Keratinocyte (primary cell): ENCODE data around the gene NIPBL. TPM values are rescaled to one million over a fixed set of nuclear protein-coding genes. Genes with fewer than 3 reads are reported as not detected.

Experiments
- DNase-seq: peaks from one replicate; pipeline ENCODE4 v3.0.0-alpha.2; 2011; ENCODE audit warnings: low read depth, missing footprints, low spot score
- FAIRE-seq: peaks from 2 replicates; lab custom pipeline; 2011; peaks lifted over from hg19 to GRCh38; lab: Jason Lieb, UNC
- H2AFZ ChIP-seq: 2 replicates; pipeline ENCODE4 v1.6.0; 2012; ENCODE audit warnings: low read length, control low read depth, inconsistent platforms; ENCODE audit not compliant: control insufficient read depth
- H3K27ac ChIP-seq: 2 replicates; pipeline ENCODE4 v1.5.1; 2011; ENCODE audit warnings: low read length; ENCODE audit not compliant: control insufficient read depth, insufficient read depth
- H3K27me3 ChIP-seq: 3 replicates; pipeline ENCODE4 v1.6.0; 2011; ENCODE audit warnings: low read length; ENCODE audit not compliant: control insufficient read depth, insufficient read depth; ENCODE audit errors: extremely low read depth
- H3K36me3 ChIP-seq, 2 experiments: 2 replicates in 1 of 2; 3 replicates in 1 of 2; pipeline ENCODE4 v1.5.1; 2011; ENCODE audit warnings: low read length in 2 of 2, mild to moderate bottlenecking in 1 of 2; ENCODE audit not compliant: control insufficient read depth in 2 of 2, insufficient read depth in 2 of 2; ENCODE audit errors: extremely low read depth in 1 of 2
- H3K4me1 ChIP-seq: 3 replicates; pipeline ENCODE4 v1.5.1; 2011; ENCODE audit warnings: low read length; ENCODE audit not compliant: control insufficient read depth, insufficient read depth; ENCODE audit errors: extremely low read depth
- H3K4me2 ChIP-seq: 3 replicates; pipeline ENCODE4 v1.6.0; 2011; ENCODE audit warnings: low read depth, low read length; ENCODE audit not compliant: control insufficient read depth, insufficient read depth; ENCODE audit errors: extremely low read depth
- H3K4me3 ChIP-seq, 3 experiments: fragments of 200-600 bp in 1 of 3; sonication (generic) in 1 of 3; 2 replicates in 2 of 3; 3 replicates in 1 of 3; pipeline ENCODE4 v1.5.1; 2011 to 2016; ENCODE audit warnings: low read length in 3 of 3, mild to moderate bottlenecking in 3 of 3, control low read depth in 2 of 3, inconsistent platforms in 1 of 3, low read depth in 1 of 3, mixed read lengths in 1 of 3, mixed run types in 1 of 3, moderate library complexity in 1 of 3; ENCODE audit not compliant: control insufficient read depth in 2 of 3, insufficient read depth in 2 of 3; ENCODE audit errors: extremely low read depth in 1 of 3
- H3K79me2 ChIP-seq: 2 replicates; pipeline ENCODE4 v1.6.0; 2012; ENCODE audit warnings: low read length; ENCODE audit not compliant: control insufficient read depth, insufficient read depth
- H3K9ac ChIP-seq: 3 replicates; pipeline ENCODE4 v1.6.0; 2011; ENCODE audit warnings: low read length; ENCODE audit not compliant: control insufficient read depth, insufficient read depth; ENCODE audit errors: extremely low read depth
- H3K9me1 ChIP-seq: 3 replicates; pipeline ENCODE4 v1.6.0; 2011; ENCODE audit warnings: low read length; ENCODE audit not compliant: control insufficient read depth, insufficient read depth; ENCODE audit errors: extremely low read depth
- H3K9me3 ChIP-seq: 2 replicates; pipeline ENCODE4 v1.5.1; 2012; ENCODE audit warnings: low read depth, low read length; ENCODE audit not compliant: control insufficient read depth
- H4K20me1 ChIP-seq: 3 replicates; pipeline ENCODE4 v1.6.0; 2011; ENCODE audit warnings: low read length; ENCODE audit not compliant: control insufficient read depth, insufficient read depth; ENCODE audit errors: extremely low read depth
- CTCF ChIP-seq, 3 experiments: IDR thresholded peaks in 1 of 3; conservative IDR thresholded peaks in 1 of 3; optimal IDR thresholded peaks in 1 of 3; 2 replicates in 2 of 3; 3 replicates in 1 of 3; pipeline versions ENCODE3 to v1.5.1; 2011; ENCODE audit warnings: low read length in 3 of 3, mild to moderate bottlenecking in 3 of 3, moderate library complexity in 2 of 3, control low read depth in 1 of 3, inconsistent platforms in 1 of 3; ENCODE audit not compliant: insufficient read depth in 2 of 3; ENCODE audit errors: extremely low read depth in 1 of 3
- EZH2 ChIP-seq: IDR thresholded peaks from one replicate; pipeline ENCODE4 v1.6.1; 2012; ENCODE audit warnings: inconsistent platforms, mild to moderate bottlenecking, low read length, moderate library complexity
- dilution Hi-C: fragments of 300-500 bp; cut with MboI; formaldehyde crosslinking; loops from one replicate; pipeline ENCODE4 v1.7.0; 2020; ENCODE audit warnings: low sequenced_read_pairs; ENCODE audit not compliant: extremely low pct_ligation_motif_present
- polyA plus RNA-seq, 5 experiments: library from polyadenylated mRNA; depleted of rRNA in 3 of 5; stranded (reverse) in 3 of 5; stranded (forward) in 1 of 5; unstranded in 1 of 5; fragments of >200 nt; gene quantifications; 1 replicate in 1 of 5; 2 replicates in 3 of 5; 3 replicates in 1 of 5; pipeline versions ENCODE4 v1.2.1 to v1.2.3, GENCODE V29; 2011 to 2012; ENCODE audit warnings: missing spikeins in 2 of 5, low read depth in 1 of 5, low replicate concordance in 1 of 5

The NIPBL gene
- polyA plus RNA-seq, 1 donor (not counting 4 experiments of a cell fraction or from before 2014, with no cell fraction given): 23.4 TPM

- peaks cover 0 to 1% of the 10 kb centered on the region in 2 experiments for H3K36me3 ChIP-seq
- dilution Hi-C loops: no loop called here
- H3K9me1 ChIP-seq: no peaks in the 10 kb centered on the region
- no peak overlapping the region for H3K4me2 ChIP-seq
- H3K27ac ChIP-seq: no peak overlapping the region
- no peaks in the 10 kb centered on the region for H3K79me2 ChIP-seq
- DNase-seq (no peak), FAIRE-seq (no peak)
- no peak for TF ChIP-seq EZH2
- no peak for TF ChIP-seq CTCF (optimal IDR thresholded peaks at IDR 0.05 in 1 of 3, IDR thresholded peaks at IDR 0.05 in 1 of 3, conservative IDR thresholded peaks at IDR 0.05 in 1 of 3; ENCODE audit: extremely low read depth in 1 of 3, insufficient read depth in 2 of 3, low read length in 3 of 3)
- H3K9ac ChIP-seq: no peak overlapping the region
- no peaks in the 10 kb centered on the region for H4K20me1 ChIP-seq
- no peak overlapping the region for H3K4me3 ChIP-seq
- no peaks in the 10 kb centered on the region for H3K27me3 ChIP-seq
- no peaks in the 10 kb centered on the region for H3K9me3 ChIP-seq
- no peak overlapping the region for H2AFZ ChIP-seq
- no peaks in the 10 kb centered on the region for H3K4me1 ChIP-seq
Measured at GRCh38 chr5:37086466-37087173, 210.1 kb downstream of the NIPBL start.

- H3K27ac ChIP-seq: no peak overlapping the region
- no peak for DNase-seq
- no peaks in the 10 kb centered on the region for H3K27me3 ChIP-seq
- dilution Hi-C loops: no loop called here
- H3K9me1 ChIP-seq: no peaks in the 10 kb centered on the region
- H3K9ac ChIP-seq: no peak overlapping the region
- H3K79me2 ChIP-seq: no peaks in the 10 kb centered on the region
- H4K20me1 ChIP-seq: no peaks in the 10 kb centered on the region
- peaks cover 0 to 1% of the 10 kb centered on the region in 2 experiments for H3K36me3 ChIP-seq
- H2AFZ ChIP-seq: no peak overlapping the region
- no peak for FAIRE-seq
- H3K4me2 ChIP-seq: no peak overlapping the region
- no peaks in the 10 kb centered on the region for H3K9me3 ChIP-seq
- TF ChIP-seq EZH2: no peak
- no peak for TF ChIP-seq CTCF (optimal IDR thresholded peaks at IDR 0.05 in 1 of 3, IDR thresholded peaks at IDR 0.05 in 1 of 3, conservative IDR thresholded peaks at IDR 0.05 in 1 of 3; ENCODE audit: extremely low read depth in 1 of 3, insufficient read depth in 2 of 3, low read length in 3 of 3)
- H3K4me1 ChIP-seq: no peaks in the 10 kb centered on the region
- no peak overlapping the region for H3K4me3 ChIP-seq
Measured at GRCh38 chr5:37088009-37088408, 211.4 kb downstream of the NIPBL start.
